ENCODE data around the gene RFX4. TPM values are rescaled to one million over a fixed set of nuclear protein-coding genes. Genes with fewer than 3 reads are reported as not detected.

Gene RFX4
- polyA plus RNA-seq, 2 of the 4 experiments (the other 2 are of a cell fraction): not detected

GRCh38 chr12:106766393-106766826 is 183.6 kb downstream of the RFX4 start (continued):
- TF ChIP-seq FOSB (CRISPR knock-in tag; IDR thresholded peaks at IDR 0.05): no peak

DNA sequence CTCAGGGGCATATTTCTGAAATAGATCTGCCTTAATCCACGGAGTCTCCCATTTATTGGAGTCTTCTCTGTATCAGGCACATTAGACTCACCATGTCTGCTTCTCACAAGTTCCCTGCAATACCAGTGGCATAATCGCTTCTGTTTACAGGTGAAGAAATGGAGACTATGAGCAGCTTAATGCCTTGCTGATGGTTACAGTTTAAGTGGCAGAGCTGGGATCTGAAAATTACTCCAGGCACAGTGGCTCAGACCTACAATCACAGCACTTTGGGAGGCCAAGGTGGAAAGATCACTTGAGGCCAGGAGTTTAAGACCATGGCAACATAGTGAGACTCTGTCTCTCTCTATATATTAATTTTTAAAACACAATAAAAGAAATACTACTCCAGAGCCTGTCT is 184.4 kb downstream of the RFX4 start:
- Histone ChIP-seq H3K4me2 (peak overlapping the region; percentile 68), H3K4me1 (peaks cover 53% of the 10 kb centered on the region), H3K9me3 (no peaks in the 10 kb centered on the region), H3K4me3 (no peak overlapping the region), H3K27ac (peak overlapping the region; percentile 77 to 79)
- no peak for FAIRE-seq
- TF ChIP-seq CHD4 (IDR thresholded peaks at IDR 0.05; ENCODE audit: borderline replicate concordance) (no peak), RFX5 (IDR thresholded peaks at IDR 0.05) (no peak), CBX2 (IDR thresholded peaks at IDR 0.05; ENCODE audit: borderline replicate concordance, low read depth) (no peak), ZNF302 (CRISPR knock-in tag; IDR thresholded peaks at IDR 0.05) (no peak), MAFK (IDR thresholded peaks at IDR 0.05; ENCODE audit: partially characterized antibody) (no peak), ZC3H11A (IDR thresholded peaks at IDR 0.05) (no peak), POLR2AphosphoS2 (conservative IDR thresholded peaks at IDR 0.05; ENCODE audit: low read length) (no peak), ZSCAN20 (CRISPR knock-in tag; IDR thresholded peaks at IDR 0.05) (no peak), JUN (IDR thresholded peaks at IDR 0.05) (no peak), PHF8 (IDR thresholded peaks at IDR 0.05; ENCODE audit: borderline replicate concordance, low read depth) (no peak), JUNB (IDR thresholded peaks at IDR 0.05) (no peak), POLR2A (IDR thresholded peaks at IDR 0.05; ENCODE audit: low read length) (no peak)
- TF ChIP-seq, protein P1, sequence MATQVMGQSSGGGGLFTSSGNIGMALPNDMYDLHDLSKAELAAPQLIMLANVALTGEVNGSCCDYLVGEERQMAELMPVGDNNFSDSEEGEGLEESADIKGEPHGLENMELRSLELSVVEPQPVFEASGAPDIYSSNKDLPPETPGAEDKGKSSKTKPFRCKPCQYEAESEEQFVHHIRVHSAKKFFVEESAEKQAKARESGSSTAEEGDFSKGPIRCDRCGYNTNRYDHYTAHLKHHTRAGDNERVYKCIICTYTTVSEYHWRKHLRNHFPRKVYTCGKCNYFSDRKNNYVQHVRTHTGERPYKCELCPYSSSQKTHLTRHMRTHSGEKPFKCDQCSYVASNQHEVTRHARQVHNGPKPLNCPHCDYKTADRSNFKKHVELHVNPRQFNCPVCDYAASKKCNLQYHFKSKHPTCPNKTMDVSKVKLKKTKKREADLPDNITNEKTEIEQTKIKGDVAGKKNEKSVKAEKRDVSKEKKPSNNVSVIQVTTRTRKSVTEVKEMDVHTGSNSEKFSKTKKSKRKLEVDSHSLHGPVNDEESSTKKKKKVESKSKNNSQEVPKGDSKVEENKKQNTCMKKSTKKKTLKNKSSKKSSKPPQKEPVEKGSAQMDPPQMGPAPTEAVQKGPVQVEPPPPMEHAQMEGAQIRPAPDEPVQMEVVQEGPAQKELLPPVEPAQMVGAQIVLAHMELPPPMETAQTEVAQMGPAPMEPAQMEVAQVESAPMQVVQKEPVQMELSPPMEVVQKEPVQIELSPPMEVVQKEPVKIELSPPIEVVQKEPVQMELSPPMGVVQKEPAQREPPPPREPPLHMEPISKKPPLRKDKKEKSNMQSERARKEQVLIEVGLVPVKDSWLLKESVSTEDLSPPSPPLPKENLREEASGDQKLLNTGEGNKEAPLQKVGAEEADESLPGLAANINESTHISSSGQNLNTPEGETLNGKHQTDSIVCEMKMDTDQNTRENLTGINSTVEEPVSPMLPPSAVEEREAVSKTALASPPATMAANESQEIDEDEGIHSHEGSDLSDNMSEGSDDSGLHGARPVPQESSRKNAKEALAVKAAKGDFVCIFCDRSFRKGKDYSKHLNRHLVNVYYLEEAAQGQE (IDR thresholded peaks at IDR 0.05): no peak
- TF ChIP-seq, protein P2, sequence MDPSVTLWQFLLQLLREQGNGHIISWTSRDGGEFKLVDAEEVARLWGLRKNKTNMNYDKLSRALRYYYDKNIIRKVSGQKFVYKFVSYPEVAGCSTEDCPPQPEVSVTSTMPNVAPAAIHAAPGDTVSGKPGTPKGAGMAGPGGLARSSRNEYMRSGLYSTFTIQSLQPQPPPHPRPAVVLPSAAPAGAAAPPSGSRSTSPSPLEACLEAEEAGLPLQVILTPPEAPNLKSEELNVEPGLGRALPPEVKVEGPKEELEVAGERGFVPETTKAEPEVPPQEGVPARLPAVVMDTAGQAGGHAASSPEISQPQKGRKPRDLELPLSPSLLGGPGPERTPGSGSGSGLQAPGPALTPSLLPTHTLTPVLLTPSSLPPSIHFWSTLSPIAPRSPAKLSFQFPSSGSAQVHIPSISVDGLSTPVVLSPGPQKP (IDR thresholded peaks at IDR 0.05; ENCODE audit: low read depth, low read length): no peak
- WGBS (ENCODE audit: missing lambda C conversion rate): 68% methylated on average over 2 of the region's 2 CpGs
- POLR2A ChIA-PET: no interaction called here
- ATAC-seq: peak in 1 of 2 experiments; percentile 4; a peak in 1 of 6 replicates
- CTCF ChIA-PET: interaction anchor here (1.1 to 3.0 kb wide), 4 partner anchors 9 to 76 kb away, joined by 3 to 9 read pairs (median 4); no protein-coding TSS in a partner anchor
- DNase-seq (ENCODE audit: low read depth in 1 of 2, low spot score in 1 of 2): no peak

GRCh38 chr12:106767954-106768822 is 185.4 kb downstream of the RFX4 start:
- CTCF ChIA-PET: interaction anchor here (0.8 to 3.0 kb wide), 3 partner anchors 10 to 77 kb away, joined by 3 to 9 read pairs (median 4); no protein-coding TSS in a partner anchor
- H3K27ac ChIP-seq: peak overlapping the region; percentile 77 to 79
- H3K4me1 ChIP-seq: peaks cover 53% of the 10 kb centered on the region
- TF ChIP-seq EP300 (IDR thresholded peaks at IDR 0.05) (peak; percentile 63 to 82; a peak in 4 of 5 replicates), RFX5 (IDR thresholded peaks at IDR 0.05) (no peak), BCL3 (IDR thresholded peaks at IDR 0.05) (peak; percentile 51; the same call in 1 of the 3 replicates), MAX (IDR thresholded peaks at IDR 0.05) (0 out of 2 replicates have a peak, but pooled peaks have one; percentile 19), CEBPB (IDR thresholded peaks at IDR 0.05) (0 out of 4 replicates have a peak, but pooled peaks of 1 of the 2 experiments have one; percentile 21), GATA3 (IDR thresholded peaks at IDR 0.05; ENCODE audit: borderline replicate concordance) (peak; percentile 70; the same call in 1 of the 2 replicates), FOSL2 (IDR thresholded peaks at IDR 0.05) (no peak), FOSL2 (CRISPR knock-in tag; IDR thresholded peaks at IDR 0.05) (0 out of 2 replicates have a peak, but pooled peaks have one; percentile 35), JUNB (IDR thresholded peaks at IDR 0.05) (peak; percentile 38; the same call in 1 of the 2 replicates), JUN (IDR thresholded peaks at IDR 0.05) (peak; percentile 45 to 54; a peak in 2 of 5 replicates), HMGXB4 (CRISPR knock-in tag; IDR thresholded peaks at IDR 0.05; ENCODE audit: borderline replicate concordance) (no peak), SMC3 (IDR thresholded peaks at IDR 0.05) (0 out of 3 replicates have a peak, but pooled peaks have one; percentile 6)
- peak in 1 of 2 experiments; percentile 62 for DNase-seq (ENCODE audit: low read depth in 1 of 2, low spot score in 1 of 2)
- peak; percentile 56 for FAIRE-seq
- no peaks in the 10 kb centered on the region for H3K9me3 ChIP-seq
- 33% methylated on average over 9 of the region's 9 CpGs for WGBS (ENCODE audit: missing lambda C conversion rate)
- H3K4me2 ChIP-seq: peak overlapping the region; percentile 68
- H3K4me3 ChIP-seq: peak overlapping the region; percentile 12; the same call in 1 of the 3 replicates
- POLR2A ChIA-PET: no interaction called here
- ATAC-seq: peak; percentile 39 to 64; a peak in 4 of 6 replicates

All from A549 (cell line).